SK-N-SH (cell line): ENCODE results near the gene METRNL. TPM values are rescaled to one million over a fixed set of nuclear protein-coding genes. Genes with fewer than 3 reads are reported as not detected.
A peak's percentile ranks its signal among the peaks of the same experiment; 100 is the strongest.

Experiments used
- CTCF ChIA-PET: fragments of 300-600, 350-600 bp; formaldehyde crosslinking; extraction: SDS; loops from one replicate; lab custom pipeline; 2021; lab: Yijun Ruan, JAX
- POLR2A ChIA-PET: fragments of 350-600 bp; sonication (Branson Sonifier 250); formaldehyde crosslinking; extraction: SDS; loops from one replicate; lab custom pipeline; 2020; ENCODE audit warnings: antibody characterized with exemption, inconsistent platforms; lab: Yijun Ruan, JAX
- DNase-seq: peaks from one replicate; pipeline ENCODE4 v3.0.0; 2012
- H2AFZ ChIP-seq: fragments of 200-600 bp; sonication (generic); 2 replicates; pipeline ENCODE4 v1.8.1; 2016; ENCODE audit warnings: antibody characterized with exemption, mild to moderate bottlenecking, low read depth
- H3F3A ChIP-seq: fragments of 200-600 bp; sonication (generic); replicated peaks from 2 replicates; pipeline ENCODE3; 2016; ENCODE audit warnings: antibody characterized with exemption, mild to moderate bottlenecking; ENCODE audit not compliant: insufficient read depth
- H3K27ac ChIP-seq, 2 experiments: fragments of 200-500 bp in 1 of 2; fragments of 200-600 bp in 1 of 2; sonication (Bioruptor generic) in 1 of 2; sonication (generic), shearing (Covaris generic) in 1 of 2; 2 replicates each; pipeline versions ENCODE4 v1.5.1 to v1.6.1; 2014 to 2016; ENCODE audit warnings: low read depth in 2 of 2, inconsistent platforms in 1 of 2, low read length in 1 of 2, mild to moderate bottlenecking in 1 of 2, mixed read lengths in 1 of 2
- H3K27me3 ChIP-seq: fragments of 200-600 bp; sonication (generic), shearing (Covaris generic); 2 replicates; pipeline ENCODE4 v1.6.1; 2016; ENCODE audit warnings: mixed run types; ENCODE audit not compliant: insufficient read depth
- H3K36me3 ChIP-seq, 2 experiments: fragments of 200-500 bp in 1 of 2; fragments of 200-600 bp in 1 of 2; sonication (Bioruptor generic) in 1 of 2; sonication (generic) in 1 of 2; replicated peaks in 1 of 2; 2 replicates each; pipeline versions ENCODE3 to v1.5.1; 2014 to 2016; ENCODE audit warnings: low read length in 1 of 2, mild to moderate bottlenecking in 1 of 2; ENCODE audit not compliant: insufficient read depth in 2 of 2, control insufficient read depth in 1 of 2
- H3K4me1 ChIP-seq, 2 experiments: fragments of 200-500 bp in 1 of 2; fragments of 200-600 bp in 1 of 2; sonication (Bioruptor generic) in 1 of 2; sonication (generic), shearing (Covaris generic) in 1 of 2; 2 replicates each; pipeline versions ENCODE4 v1.5.1 to v1.6.1; 2014 to 2016; ENCODE audit warnings: low read depth in 1 of 2, low read length in 1 of 2, mixed run types in 1 of 2; ENCODE audit not compliant: insufficient read depth in 2 of 2, control insufficient read depth in 1 of 2
- H3K4me2 ChIP-seq: fragments of 200-600 bp; sonication (generic), shearing (Covaris generic); 2 replicates; pipeline ENCODE4 v1.6.1; 2017; ENCODE audit warnings: mixed run types
- H3K4me3 ChIP-seq, 2 experiments: fragments of 200-500 bp in 1 of 2; fragments of 200-600 bp in 1 of 2; sonication (Bioruptor generic) in 1 of 2; sonication (generic), shearing (Covaris generic) in 1 of 2; 2 replicates each; pipeline versions ENCODE4 v1.5.1 to v1.8.1; 2014 to 2016; ENCODE audit warnings: low read depth in 2 of 2, inconsistent platforms in 1 of 2, low read length in 1 of 2, mild to moderate bottlenecking in 1 of 2, mixed read lengths in 1 of 2, moderate library complexity in 1 of 2
- H3K79me2 ChIP-seq: fragments of 200-600 bp; sonication (generic); 2 replicates; pipeline ENCODE4 v1.8.1; 2017; ENCODE audit warnings: mild to moderate bottlenecking; ENCODE audit not compliant: insufficient read depth
- H3K9ac ChIP-seq: fragments of 200-600 bp; sonication (generic); 2 replicates; pipeline ENCODE4 v1.6.1; 2017; ENCODE audit warnings: mixed run types
- H3K9me2 ChIP-seq: fragments of 200-600 bp; sonication (generic); 2 replicates; pipeline ENCODE4 v1.6.1; 2017; ENCODE audit warnings: mixed run types
- H3K9me3 ChIP-seq: fragments of 200-600 bp; sonication (generic); 2 replicates; pipeline ENCODE4 v1.6.1; 2017; ENCODE audit warnings: mixed run types, mild to moderate bottlenecking, moderate library complexity
- H4K20me1 ChIP-seq: fragments of 200-600 bp; sonication (generic); 2 replicates; pipeline ENCODE4 v1.6.1; 2017; ENCODE audit warnings: mild to moderate bottlenecking, mixed run types; ENCODE audit not compliant: insufficient read depth
- CHD2 ChIP-seq: fragments of 150-350 bp; IDR thresholded peaks from 2 replicates; pipeline ENCODE4 v1.6.1; 2018; ENCODE audit warnings: low read length; ENCODE audit not compliant: partially characterized antibody
- FOXJ3 ChIP-seq: sonication (generic); formaldehyde crosslinking; IDR thresholded peaks from 2 replicates; pipeline ENCODE4 v1.5.1; 2020; ENCODE audit warnings: mild to moderate bottlenecking, missing genetic modification reagents
- FOXM1 ChIP-seq: IDR thresholded peaks from 2 replicates; pipeline ENCODE4 v1.4.0; 2012; ENCODE audit warnings: low read depth, mild to moderate bottlenecking
- GABPA ChIP-seq: IDR thresholded peaks from 2 replicates; pipeline ENCODE4 v1.4.0; 2012; ENCODE audit warnings: low read depth, mild to moderate bottlenecking
- MXI1 ChIP-seq: IDR thresholded peaks from 2 replicates; pipeline ENCODE4 v1.6.1; 2012; ENCODE audit warnings: mild to moderate bottlenecking, low read depth, low read length, improper control_type of control experiment
- RAD21 ChIP-seq: IDR thresholded peaks from 2 replicates; pipeline ENCODE4 v1.6.1; 2012; ENCODE audit warnings: mild to moderate bottlenecking, low read length
- SMC3 ChIP-seq: IDR thresholded peaks from 2 replicates; pipeline ENCODE4 v1.6.1; 2012; ENCODE audit warnings: low read depth, low read length, improper control_type of control experiment
- TAF1 ChIP-seq: IDR thresholded peaks from 2 replicates; pipeline ENCODE4 v1.6.1; 2012; ENCODE audit warnings: low read depth, mild to moderate bottlenecking, low read length, moderate library complexity, borderline replicate concordance
- WGBS: methylation state at CpG from one replicate; pipeline ENCODE4 v1.1.6; 2017; ENCODE audit warnings: low lambda C conversion rate; 5-methylcytosine and 5-hydroxymethylcytosine counted together
- polyA plus RNA-seq, 3 experiments: library from polyadenylated mRNA; depleted of rRNA; stranded (reverse); fragments of >200 nt; gene quantifications; 2 replicates each; pipeline ENCODE4 v1.2.3, GENCODE V29; 2012
- TF ChIP-seq, protein P1 (sequence below): fragments of 200-600 bp; sonication (generic); IDR thresholded peaks from 2 replicates; pipeline ENCODE4 v1.6.1; 2017; ENCODE audit warnings: antibody characterized with exemption, mild to moderate bottlenecking, moderate library complexity
- TF ChIP-seq, protein P2 (sequence below): IDR thresholded peaks from 2 replicates; pipeline ENCODE4 v1.6.1; 2012; ENCODE audit warnings: mild to moderate bottlenecking, low read depth, low read length, moderate library complexity
- TF ChIP-seq, protein P3 (sequence below): IDR thresholded peaks from 2 replicates; pipeline ENCODE4 v1.4.0; 2012; ENCODE audit warnings: low read depth

Gene METRNL
- polyA plus RNA-seq, 1 of the 3 experiments (the other 2 are of a cell fraction), result 75.5 TPM

DNA sequence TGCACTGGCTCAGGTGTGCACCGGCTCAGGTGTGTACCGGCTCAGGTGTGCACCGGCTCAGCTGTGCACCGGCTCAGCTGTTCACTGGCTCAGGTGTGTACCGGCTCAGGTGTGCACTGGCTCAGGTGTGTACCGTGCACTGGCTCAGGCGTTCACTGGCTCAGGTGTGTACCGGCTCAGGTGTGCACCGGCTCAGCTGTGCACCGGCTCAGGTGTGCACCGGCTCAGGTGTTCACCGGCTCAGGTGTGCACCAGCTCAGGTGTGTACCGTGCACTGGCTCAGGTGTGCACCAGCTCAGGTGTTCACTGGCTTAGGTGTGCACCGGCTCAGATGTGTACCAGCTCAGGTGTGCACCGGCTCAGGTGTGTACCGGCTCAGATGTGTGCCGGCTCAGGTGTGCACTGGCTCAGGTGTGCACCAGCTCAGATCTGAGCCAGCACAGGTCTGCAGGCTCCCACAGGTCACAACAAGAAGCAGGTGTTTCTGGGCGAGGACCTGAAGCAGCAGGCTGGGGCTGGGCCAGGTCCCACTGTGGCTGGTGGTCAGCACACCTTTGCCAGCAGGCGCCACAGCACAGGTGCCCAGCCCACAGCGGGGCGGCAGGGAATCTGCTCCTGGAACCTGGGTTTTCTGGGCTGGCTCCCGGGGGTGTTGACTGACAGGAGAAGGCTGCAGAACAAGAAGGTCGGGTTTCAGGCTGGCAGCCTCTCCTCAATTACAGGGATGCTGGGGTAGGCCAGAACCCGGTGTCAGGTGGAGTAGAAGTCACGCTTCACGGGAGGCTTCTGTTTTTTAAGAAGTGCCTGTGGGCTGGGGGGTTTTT, 17.2 kb downstream of the METRNL start:
- CTCF ChIA-PET, result no interaction called here
- H3K4me1 ChIP-seq, result peaks cover 18 to 20% of the 10 kb centered on the region in 2 experiments; a peak in 3 of 4 replicates
- no peak overlapping the region for H3K4me3 ChIP-seq
- no peak overlapping the region for H3K27ac ChIP-seq
- H2AFZ ChIP-seq, result no peak overlapping the region
- no peaks in the 10 kb centered on the region for H3K27me3 ChIP-seq
- 89% methylated on average over 11 of the region's 26 CpGs for WGBS
- POLR2A ChIA-PET, result no interaction called here
- peaks cover 31 to 39% of the 10 kb centered on the region in 2 experiments for H3K36me3 ChIP-seq
- H4K20me1 ChIP-seq, result peaks cover 62% of the 10 kb centered on the region
- no peak for TF ChIP-seq FOXM1
- TF ChIP-seq, protein P1, sequence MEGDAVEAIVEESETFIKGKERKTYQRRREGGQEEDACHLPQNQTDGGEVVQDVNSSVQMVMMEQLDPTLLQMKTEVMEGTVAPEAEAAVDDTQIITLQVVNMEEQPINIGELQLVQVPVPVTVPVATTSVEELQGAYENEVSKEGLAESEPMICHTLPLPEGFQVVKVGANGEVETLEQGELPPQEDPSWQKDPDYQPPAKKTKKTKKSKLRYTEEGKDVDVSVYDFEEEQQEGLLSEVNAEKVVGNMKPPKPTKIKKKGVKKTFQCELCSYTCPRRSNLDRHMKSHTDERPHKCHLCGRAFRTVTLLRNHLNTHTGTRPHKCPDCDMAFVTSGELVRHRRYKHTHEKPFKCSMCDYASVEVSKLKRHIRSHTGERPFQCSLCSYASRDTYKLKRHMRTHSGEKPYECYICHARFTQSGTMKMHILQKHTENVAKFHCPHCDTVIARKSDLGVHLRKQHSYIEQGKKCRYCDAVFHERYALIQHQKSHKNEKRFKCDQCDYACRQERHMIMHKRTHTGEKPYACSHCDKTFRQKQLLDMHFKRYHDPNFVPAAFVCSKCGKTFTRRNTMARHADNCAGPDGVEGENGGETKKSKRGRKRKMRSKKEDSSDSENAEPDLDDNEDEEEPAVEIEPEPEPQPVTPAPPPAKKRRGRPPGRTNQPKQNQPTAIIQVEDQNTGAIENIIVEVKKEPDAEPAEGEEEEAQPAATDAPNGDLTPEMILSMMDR, result no peak
- H3K9ac ChIP-seq, result no peak overlapping the region
- H3F3A ChIP-seq, result peaks cover 26% of the 10 kb centered on the region
- DNase-seq, result no peak
- no peaks in the 10 kb centered on the region for H3K9me3 ChIP-seq
- no peak overlapping the region for H3K4me2 ChIP-seq
- H3K9me2 ChIP-seq, result no peaks in the 10 kb centered on the region
- peaks cover 21% of the 10 kb centered on the region for H3K79me2 ChIP-seq

DNA sequence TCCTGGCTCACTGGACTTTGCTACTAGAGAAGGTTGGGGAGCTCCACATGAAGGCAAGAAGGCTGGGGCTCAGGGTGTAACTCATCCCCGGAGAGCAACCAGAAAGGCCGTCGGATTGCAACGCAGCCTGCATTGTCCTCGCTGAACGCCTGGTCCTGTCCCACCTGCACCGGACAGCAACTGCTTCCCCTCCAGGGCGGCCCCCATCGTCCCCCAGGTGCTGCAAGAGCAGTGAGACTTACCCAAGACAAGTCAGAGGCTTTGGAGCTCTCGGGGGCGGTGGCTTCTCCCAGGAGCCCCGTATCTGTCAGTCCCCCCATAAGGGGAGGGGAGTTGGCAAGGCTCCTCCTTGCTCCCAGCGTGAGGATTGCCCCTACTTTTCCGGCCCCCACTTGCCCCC, 18.4 kb downstream of the METRNL start:
- Histone ChIP-seq H3F3A (peaks cover 26% of the 10 kb centered on the region), H3K36me3 (peaks cover 31 to 39% of the 10 kb centered on the region in 2 experiments), H3K9me3 (no peaks in the 10 kb centered on the region), H3K4me2 (no peak overlapping the region), H2AFZ (no peak overlapping the region), H3K4me1 (peaks cover 20 to 22% of the 10 kb centered on the region in 2 experiments; a peak in 3 of 4 replicates), H3K9me2 (no peaks in the 10 kb centered on the region), H3K27ac (no peak overlapping the region), H3K4me3 (no peak overlapping the region), H3K79me2 (peaks cover 15% of the 10 kb centered on the region; the same call in 1 of the 2 replicates), H3K27me3 (no peaks in the 10 kb centered on the region), H3K9ac (no peak overlapping the region), H4K20me1 (peaks cover 49% of the 10 kb centered on the region)
- POLR2A ChIA-PET, result no interaction called here
- CTCF ChIA-PET, result interaction anchor here (0.8 kb wide), 1 partner anchor 317 kb away, joined by 3 read pairs; no protein-coding TSS in a partner anchor
- DNase-seq, result no peak
- 80% methylated on average over 11 of the region's 14 CpGs for WGBS
- no peak for TF ChIP-seq GABPA

DNA sequence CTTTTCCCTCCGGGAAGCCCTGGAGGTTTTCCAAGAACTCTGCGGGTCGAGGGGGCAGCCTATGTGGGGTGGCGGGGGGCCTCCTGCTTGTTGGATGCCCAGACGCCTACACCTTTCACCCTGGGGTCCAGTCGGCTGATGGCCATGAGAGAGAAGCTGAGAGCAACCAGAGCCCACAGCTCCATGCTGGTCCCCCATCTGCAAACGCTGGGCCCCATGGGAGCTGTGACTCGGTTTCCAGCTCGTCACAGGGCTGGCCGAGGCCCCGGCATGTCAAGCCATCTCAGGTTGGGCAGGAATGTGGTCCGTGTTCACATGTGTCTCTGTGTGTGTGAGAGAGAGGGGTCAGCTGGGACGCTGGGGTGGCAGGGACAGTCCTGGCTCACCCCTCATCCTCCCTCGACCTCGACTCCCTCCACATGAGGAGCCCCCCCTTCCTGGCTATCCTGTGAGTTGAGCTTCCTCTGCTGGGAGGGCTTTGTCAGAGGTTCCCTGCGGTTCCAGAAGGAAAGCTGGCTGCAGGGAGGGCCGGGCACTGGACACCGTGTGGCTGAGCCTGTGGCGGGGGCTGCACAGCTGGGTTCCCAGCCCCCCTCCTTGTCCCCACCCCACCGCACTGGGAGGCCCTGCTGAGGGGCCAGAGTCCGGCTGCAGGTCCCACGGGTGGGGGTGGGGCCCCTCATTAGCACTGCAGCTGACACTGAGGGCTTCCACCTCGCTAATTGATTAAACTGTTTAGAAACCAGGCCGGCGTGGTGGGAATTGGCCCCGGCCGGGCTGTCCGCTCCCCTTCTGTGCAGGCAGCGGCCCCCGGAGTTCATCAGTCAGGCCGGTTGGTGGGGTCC, 19.1 kb downstream of the METRNL start:
- no peak for DNase-seq
- H3K36me3 ChIP-seq, result peaks cover 31 to 33% of the 10 kb centered on the region in 2 experiments
- no peak overlapping the region for H3K4me3 ChIP-seq
- peaks cover 20 to 25% of the 10 kb centered on the region in 2 experiments; a peak in 3 of 4 replicates for H3K4me1 ChIP-seq
- WGBS, result 82% methylated on average over 22 of the region's 31 CpGs
- H3K9ac ChIP-seq, result no peak overlapping the region
- peaks cover 26% of the 10 kb centered on the region for H3F3A ChIP-seq
- H3K9me2 ChIP-seq, result no peaks in the 10 kb centered on the region
- ChIA-PET CTCF (interaction anchor here (0.6 to 0.8 kb wide), 2 partner anchors 166 to 318 kb away, joined by 3 read pairs; no protein-coding TSS in a partner anchor), POLR2A (no interaction called here)
- H3K9me3 ChIP-seq, result no peaks in the 10 kb centered on the region
- no peak overlapping the region for H2AFZ ChIP-seq
- H3K4me2 ChIP-seq, result 0 out of 2 replicates have a peak overlapping the region, but pooled peaks have one; percentile 83
- peaks cover 43% of the 10 kb centered on the region for H4K20me1 ChIP-seq
- no peaks in the 10 kb centered on the region for H3K27me3 ChIP-seq
- no peak overlapping the region for H3K27ac ChIP-seq
- H3K79me2 ChIP-seq, result peaks cover 11% of the 10 kb centered on the region; the same call in 1 of the 2 replicates
- TF ChIP-seq, protein P2, sequence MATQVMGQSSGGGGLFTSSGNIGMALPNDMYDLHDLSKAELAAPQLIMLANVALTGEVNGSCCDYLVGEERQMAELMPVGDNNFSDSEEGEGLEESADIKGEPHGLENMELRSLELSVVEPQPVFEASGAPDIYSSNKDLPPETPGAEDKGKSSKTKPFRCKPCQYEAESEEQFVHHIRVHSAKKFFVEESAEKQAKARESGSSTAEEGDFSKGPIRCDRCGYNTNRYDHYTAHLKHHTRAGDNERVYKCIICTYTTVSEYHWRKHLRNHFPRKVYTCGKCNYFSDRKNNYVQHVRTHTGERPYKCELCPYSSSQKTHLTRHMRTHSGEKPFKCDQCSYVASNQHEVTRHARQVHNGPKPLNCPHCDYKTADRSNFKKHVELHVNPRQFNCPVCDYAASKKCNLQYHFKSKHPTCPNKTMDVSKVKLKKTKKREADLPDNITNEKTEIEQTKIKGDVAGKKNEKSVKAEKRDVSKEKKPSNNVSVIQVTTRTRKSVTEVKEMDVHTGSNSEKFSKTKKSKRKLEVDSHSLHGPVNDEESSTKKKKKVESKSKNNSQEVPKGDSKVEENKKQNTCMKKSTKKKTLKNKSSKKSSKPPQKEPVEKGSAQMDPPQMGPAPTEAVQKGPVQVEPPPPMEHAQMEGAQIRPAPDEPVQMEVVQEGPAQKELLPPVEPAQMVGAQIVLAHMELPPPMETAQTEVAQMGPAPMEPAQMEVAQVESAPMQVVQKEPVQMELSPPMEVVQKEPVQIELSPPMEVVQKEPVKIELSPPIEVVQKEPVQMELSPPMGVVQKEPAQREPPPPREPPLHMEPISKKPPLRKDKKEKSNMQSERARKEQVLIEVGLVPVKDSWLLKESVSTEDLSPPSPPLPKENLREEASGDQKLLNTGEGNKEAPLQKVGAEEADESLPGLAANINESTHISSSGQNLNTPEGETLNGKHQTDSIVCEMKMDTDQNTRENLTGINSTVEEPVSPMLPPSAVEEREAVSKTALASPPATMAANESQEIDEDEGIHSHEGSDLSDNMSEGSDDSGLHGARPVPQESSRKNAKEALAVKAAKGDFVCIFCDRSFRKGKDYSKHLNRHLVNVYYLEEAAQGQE, result no peak
- TF ChIP-seq CHD2 (no peak), MXI1 (no peak), TAF1 (no peak), FOXJ3 (CRISPR knock-in tag) (no peak), GABPA (no peak), FOXM1 (no peak), SMC3 (no peak), RAD21 (no peak)
- TF ChIP-seq, protein P3, sequence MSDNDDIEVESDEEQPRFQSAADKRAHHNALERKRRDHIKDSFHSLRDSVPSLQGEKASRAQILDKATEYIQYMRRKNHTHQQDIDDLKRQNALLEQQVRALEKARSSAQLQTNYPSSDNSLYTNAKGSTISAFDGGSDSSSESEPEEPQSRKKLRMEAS, result no peak
